Non-pigmented ciliary epithelial cell (primary cell): ENCODE data around the gene ELMO1.

Experiments
- DNase-seq: peaks from one replicate; pipeline ENCODE4 v3.0.0-alpha.2; 2010; ENCODE audit warnings: low read depth

Gene ELMO1

DNA sequence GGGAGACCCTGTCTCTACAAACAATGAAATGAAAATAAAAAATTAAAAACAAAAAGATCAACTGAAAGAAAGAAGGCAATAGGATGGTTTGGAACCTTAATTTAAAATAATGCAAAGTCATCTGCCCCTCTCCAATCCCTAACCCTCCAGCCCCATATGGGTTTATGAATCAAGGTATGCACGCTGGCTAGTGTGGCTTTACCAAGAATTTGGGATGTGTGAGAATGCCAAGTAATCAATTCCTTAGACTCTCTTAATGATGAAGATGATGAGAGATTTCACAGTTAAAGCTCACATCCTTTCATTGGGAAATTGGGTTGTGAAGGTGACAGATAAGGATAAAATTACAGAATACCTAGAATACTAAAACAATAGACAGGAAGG lies 577.3 kb downstream of the ELMO1 start:
- no peak for DNase-seq

DNA sequence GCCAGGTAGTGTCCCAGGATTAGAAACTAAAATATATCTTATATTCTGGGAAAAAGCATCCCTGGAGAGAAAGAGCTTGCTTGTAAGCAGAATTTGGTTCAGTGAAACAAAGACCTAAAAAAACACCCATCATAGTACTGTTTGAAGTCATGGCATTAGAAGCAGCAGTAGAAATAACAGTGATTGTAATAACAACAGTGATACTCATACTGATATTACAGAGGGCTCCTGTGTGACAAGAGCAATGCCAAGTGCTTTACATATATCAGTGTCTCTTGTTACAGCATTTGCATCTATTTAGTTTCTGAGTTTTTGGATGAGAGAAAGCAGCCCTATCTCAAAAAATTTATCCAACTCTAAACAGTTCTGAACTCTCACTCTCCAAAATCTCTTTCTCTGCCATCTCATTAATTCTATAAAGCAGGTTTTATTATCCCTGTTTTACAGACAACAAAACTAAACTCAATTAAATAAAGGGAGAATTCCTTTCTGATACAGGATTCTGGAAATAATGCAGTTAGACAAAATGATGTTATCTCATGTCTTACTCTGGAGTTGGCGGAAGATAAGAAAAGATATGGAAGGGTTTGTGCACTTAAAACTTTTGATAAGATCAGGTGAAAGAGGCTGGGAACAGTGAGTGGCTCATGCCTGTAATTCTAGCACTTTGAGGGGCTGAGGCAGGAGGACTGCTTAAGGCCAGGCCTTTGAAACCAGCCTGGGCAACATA lies 577.9 kb downstream of the ELMO1 start:
- no peak for DNase-seq

DNA sequence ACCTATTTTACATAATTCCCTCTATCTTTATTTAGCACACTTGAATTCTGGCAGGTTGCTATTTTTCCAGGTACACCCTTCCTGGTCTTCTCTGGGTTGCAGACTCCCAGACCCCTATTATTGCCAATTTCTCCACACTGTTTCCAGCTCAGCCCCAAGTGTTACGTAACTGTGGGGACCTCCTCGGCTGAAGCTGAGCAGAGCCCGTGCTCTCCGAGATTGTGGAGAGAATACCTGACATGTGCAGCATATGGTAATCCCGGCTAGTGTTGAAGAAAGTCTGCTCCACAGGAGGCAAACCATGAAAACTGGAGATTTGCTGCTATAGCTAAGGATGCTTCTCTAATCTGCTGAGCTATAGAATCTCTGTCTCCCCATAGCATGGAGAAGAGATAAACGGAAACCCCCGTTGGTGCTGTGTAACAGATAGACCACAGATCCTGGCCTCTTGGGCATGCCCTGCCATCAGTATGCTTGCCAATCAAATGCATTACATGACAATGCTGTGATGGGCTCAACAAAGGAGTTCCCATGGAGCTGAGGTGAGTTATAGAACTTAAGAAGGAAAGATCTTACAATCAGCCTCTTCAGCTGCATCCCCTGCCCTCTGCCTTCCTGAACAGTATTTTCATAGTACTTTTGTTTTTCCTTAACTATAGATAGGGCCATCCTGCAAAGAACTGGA lies 579.8 kb downstream of the ELMO1 start:
- DNase-seq, result no peak

DNA sequence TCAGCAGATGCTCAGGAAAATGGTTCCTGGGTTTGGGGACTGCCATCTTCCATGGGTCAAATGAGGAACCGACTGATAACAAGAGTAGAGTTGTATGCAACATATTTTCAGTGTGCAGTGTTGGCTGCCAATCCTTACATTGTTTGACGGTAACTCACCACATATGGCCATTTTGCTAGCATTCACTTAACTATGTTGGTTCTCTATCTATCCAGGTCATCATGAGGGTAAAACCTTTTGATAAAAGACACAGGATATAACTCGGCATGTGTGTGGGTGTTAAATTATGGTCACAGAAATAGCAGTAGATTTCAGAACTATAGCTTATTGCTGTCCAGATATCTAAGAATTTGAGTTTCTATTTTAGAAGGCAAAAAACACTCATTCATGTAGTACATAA lies 583.6 kb downstream of the ELMO1 start:
- no peak for DNase-seq

DNA sequence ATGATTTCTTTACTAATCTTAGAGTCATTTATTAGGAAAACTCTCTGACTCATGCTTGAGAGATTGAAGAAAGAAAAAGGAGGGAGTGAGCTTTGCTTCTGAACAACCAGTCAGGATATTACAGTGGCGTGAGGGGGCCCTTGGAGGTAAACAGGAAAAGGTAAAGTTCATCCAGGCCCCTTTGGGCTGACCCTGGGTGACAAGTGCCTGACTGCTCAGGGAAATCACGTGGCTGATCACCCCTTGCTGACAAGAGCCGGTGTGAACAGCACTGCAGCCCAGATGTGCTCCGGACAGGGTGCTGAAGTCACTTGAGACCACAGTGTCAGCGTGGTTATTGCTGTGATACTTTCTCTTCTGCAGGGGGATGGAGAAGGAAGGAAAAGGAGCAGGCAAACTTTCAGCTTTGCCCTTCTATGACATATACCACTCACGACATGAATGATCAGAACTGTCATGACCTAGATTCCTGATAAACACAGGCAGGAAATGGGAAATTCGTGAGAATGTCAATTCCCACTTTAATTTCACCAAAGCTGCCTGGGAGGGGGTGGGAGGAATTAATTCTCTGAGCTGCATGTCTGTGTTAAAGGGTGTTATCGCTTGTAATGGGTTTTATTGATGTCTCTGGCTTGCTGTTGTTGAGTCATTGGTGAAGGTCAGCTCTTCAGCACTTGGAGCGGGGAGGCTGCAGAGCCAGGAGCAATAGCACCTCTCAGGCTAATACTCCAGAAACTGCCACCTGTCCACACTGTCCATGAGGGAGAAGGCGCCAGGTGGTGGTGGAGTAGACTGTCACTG lies 584.6 kb downstream of the ELMO1 start:
- no peak for DNase-seq

DNA sequence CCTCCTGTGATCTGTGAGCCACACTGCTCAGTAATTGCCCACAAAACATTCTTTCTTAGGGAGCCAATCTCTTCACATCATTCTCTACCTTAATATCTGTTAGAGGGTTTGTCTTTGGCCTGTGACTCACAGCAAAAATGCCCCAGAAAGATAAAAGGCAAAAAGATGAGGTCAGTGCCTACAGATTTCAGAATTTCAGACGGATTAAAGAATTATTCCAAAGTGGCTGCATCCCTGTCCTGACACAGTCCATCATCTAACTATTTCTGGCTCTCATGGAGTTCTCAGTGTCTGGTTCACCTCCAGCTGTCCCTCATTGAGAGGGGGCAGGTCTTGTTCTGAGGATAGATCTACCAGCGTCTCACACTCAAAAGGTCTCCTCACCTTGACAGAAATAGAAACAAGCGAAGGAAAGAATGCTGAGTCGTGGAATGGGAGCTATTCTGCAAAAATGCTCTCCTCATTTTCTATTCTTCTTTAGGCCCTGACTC lies 585.8 kb downstream of the ELMO1 start:
- no peak for DNase-seq

DNA sequence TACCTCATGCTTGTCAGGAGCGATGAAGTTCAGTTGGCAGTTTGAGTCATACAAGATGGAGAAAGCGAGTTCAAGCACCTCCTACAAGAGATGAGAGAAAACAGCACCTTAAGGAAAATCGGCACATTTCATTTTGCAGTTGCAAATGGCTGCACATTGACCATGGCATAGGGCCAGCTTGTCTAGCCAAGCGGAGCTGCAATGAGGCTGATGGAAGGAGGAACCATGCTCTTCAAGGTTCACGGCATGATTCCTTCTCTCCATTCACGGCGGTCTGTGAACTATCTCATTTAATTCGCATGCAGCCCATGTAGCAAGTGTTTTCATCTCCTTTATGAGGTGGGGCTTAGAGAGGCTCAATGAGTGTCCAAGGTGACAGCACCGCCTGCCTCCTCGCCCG lies 587.0 kb downstream of the ELMO1 start:
- no peak for DNase-seq

DNA sequence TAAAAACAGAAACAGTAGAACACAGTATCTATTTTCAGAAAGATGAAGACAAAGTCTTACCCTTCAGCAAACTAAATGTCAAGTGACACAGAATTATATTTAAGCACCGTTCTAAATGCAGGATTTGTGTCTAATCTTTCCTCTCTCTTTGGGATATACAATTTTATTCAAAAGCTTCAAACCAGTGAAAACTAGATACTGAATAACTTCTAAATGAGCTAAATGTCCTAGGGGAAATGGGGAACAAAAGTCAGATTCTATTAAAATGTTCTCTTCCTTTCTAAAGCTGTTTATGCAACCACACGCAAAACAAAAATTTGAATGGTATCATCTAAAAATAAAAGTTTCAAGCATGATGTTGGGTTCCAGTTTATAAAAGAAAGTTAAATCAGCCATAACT lies 588.0 kb downstream of the ELMO1 start:
- DNase-seq, result no peak

DNA sequence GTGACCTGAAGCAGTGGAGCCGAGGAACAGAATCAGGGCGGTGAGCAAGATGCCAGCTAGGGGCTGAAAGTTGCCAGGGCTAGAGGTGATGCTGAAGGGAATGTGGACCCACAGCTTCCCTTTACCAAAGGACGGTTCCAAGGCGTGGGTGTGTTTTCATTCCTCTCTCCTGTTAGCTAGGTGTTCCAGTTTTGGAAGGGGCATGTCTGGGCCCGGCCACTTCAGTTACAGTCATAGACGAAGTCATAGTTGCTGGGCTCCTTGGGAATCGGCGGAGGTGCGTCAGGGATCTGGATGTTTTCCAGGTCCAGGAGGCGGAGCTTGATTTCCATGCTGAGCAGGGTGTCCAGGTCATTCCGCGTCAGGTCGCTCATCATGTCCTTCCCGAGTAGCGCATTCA lies 593.3 kb downstream of the ELMO1 start:
- no peak for DNase-seq

DNA sequence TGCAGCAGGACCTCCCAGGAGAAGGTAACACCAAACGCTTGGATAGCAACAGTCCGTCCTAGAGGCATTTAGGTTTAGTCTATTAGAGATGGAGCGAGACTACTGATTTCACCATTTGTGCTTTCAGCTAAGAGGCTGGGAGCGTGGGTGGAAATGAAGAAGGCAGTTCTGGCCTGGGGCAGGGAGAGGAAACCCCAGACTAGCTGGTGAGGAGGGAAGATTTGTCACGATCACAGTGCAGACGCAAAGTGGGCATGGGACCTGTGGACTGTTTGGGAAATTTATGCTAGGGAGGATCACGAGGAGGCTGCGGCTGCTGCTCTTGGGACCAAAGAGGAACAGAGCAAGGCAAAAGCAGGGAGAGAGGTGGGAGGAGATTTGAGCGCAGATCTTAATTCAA lies 594.0 kb downstream of the ELMO1 start:
- DNase-seq, result no peak

DNA sequence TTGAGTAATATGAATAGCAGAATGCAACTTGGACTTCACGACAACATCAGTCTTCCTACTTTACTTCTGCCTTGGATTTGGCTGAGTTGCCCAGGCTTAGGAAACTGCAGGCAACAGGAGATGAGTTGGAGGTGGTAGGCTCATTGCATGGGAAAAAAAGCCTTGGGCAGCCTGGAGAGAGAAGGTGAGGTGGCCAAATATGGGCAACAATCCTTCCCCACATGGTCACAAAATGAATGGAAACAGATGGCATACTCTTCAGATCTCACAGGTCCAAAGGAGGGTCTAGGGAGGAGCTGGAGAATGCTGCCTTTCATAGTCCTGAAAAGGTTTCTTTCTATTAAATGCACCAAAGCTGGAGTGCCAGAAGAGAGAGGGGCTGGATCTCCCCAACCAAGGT lies 595.7 kb downstream of the ELMO1 start:
- DNase-seq, result no peak

DNA sequence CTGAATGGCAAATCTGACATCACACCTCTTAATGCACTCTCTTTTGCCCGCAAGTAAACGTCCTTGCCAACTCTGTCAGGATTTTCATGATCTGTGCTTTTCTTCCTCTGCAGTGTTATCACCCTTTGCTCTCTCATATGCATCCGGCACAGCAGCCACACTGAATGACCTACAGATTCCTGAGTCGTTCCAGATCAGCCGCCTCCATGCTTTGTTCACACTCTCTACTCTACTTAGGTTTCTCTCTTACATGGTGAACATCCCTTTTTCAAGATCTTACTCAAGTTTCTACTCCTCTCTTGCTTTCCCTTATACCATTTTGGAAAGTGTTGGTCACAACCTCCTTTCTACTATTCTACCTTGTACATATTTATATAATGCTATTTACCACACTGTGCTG lies 596.6 kb downstream of the ELMO1 start:
- DNase-seq, result no peak

DNA sequence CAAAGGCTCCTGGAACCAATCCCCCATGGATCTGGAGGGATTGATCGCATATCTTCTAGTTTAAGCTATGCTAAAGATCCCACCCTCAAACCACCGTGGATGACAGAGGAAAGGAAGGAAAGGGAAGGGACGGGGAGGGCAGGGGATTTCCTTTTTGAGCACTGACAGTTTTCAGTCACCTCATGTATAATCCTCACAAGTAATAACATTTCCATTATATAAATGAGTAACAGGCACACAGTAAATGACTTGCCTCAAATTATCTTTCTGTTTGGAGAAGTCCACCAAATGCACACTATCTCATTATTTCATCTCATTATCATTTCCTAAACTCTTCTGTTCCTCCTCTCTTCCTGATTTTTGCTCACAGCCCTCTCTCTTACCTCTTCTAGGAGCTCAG lies 597.3 kb downstream of the ELMO1 start:
- no peak for DNase-seq

DNA sequence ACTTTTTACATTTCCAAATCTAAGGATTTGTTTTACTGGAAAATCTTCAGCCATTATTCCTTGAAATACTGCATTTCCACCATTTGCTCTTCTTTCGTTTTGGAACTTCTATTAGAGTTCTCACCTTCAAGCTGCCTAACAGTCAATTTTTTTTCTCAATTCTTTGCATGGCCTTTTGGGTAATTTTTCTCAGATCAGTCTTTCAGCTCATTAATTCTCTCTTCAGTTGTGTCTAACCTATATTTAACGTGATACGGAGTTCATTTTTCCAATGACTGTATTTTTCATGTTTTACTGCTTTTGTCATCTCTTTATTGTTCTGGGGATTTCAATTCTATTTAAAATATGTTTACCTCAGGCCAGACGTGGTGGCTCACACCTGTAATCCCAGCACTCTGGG lies 600.7 kb downstream of the ELMO1 start:
- no peak for DNase-seq

DNA sequence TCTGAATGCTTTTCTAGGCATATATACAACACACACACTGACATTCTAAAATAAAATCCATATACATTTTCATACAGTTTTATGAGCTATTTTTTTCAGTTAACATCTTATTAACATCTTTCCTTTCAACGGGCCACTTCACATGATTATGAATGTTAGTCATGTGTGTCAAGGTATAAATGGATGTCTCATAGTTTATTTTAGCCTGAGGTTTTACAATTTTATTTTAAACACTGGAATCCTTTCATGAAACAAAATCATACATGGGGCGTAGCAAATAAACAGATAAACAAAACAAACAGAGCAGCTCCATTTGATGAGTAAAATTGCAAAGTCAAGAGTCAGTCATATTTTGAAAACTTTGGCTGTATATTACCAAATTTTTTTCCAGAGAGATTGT lies 604.3 kb downstream of the ELMO1 start:
- DNase-seq, result no peak

DNA sequence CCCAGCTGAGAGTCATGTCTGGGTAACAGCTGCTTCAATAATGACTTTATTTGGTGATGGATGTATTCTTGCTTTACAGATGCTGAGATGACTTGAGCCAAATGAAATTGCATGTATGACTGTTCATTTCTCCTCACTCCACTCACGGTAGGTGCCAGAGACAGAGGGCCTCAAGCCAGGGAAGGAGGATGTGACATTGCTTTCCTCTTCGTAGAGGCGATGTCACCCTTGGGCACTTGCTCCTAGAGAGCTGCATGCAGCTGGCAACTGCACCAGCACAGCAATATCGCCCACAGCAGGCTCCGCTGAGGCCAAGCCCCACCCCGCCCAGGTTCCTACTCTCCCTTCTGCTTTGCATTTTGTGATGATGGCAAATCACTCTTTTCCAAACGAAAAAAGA lies 607.8 kb downstream of the ELMO1 start:
- no peak for DNase-seq

DNA sequence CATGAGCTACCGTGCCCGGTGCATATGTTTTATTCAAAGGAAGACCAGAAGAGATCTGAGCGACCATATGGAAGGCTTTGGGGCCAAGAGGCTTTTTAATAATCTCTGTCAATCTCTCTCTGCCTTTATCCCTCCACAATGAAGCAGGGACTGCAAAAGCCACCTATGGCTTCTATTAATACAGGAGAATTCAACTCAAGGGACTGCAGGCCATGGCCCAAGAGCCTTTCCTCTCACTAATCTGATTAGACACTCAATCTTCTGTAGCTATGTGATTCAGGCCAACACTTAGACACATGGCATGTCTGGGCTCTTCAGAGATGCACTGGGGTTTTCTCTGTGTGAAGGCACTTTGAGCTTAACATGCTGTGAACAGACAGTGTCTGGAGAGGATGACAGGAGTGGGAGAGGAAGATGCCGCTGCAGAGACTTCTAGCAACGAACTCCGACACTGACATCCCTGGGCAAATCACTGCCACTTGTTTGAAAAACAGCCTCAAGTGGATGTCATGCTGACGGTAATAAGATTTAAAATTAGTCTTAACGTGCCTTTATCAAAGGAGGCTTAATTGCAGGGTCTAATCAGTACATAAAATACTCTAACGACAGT lies 609.9 kb downstream of the ELMO1 start:
- DNase-seq, result no peak

DNA sequence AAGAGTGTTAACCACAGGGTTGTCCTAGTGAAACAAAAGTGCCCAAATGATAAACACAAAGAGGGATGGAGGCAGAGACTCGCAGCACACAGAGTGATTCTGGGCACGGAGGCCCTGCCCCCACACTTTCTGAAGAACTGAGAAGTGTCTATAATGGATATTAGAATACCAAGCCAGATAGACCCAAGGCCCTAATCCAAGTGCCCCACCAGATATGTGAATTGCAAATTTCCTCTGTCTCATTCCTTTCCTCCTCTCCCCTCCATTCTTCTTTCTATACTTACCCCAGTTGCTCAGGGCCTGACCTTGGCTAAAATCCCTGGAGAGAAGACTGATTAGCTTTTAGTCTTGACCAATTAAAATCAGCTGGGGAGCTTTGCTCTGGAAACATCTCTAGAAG lies 617.6 kb downstream of the ELMO1 start:
- DNase-seq, result no peak

DNA sequence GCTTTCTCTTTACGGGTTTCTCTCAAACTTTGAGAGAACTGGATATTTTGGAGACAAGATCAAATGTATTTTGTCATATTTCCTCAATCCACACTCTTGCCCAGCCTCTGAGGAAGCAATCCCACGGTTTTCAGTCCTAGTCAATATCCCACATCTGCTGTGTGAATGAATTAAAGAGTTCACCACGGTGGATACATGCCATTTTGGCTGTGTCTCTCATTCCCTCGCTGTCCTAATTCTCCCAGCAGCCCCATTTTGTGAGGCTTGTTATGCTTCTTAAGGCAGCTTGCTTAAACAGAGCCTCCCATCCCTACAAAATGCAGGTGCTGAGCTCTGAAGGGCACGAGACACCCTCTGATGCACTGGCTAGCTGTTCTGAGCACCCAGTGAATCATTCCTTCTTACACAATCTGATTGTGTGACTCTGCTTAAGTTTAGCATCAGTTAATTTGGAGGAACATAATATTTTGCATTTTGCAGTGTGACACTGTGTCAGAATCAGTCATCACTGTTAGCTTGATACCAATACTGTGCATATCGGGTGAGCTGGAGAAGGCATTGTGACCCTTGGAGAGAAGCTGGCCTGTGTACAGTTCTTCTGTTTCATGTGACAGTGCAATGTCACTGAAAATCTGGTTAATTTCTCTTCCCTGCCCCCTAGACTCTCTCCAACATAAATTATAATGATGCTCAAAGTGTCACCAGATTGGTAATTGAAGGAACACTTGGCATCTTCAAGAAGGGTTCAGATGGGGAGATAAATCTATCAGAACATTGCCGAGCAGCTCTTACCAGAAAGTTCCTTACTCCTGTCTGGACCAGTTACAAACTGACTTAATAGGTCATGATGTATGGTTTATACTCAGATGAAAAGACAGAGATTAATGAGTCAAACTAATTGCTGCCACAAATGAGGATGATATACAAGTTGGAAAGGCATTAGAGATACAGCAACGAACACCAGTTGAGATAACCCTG lies 620.6 kb downstream of the ELMO1 start:
- DNase-seq, result no peak

DNA sequence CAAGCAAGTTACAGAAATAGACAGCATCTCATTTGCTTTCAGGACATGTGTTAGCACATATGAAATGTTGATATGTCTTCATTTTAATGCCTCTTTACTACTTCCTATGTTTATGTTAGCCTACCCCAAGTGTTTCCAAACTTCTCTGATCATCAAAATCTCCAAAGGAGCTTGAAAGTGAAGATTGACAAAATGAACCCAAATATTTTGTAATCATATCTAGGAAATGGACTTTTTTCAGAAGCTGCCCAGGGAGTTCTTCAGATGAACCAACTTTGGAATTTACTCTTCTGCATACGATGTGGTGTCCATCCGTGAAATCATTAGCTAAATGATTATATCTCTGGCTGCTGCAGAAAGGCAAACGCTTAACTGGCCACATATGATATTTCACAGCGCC lies 623.2 kb downstream of the ELMO1 start:
- DNase-seq, result no peak

DNA sequence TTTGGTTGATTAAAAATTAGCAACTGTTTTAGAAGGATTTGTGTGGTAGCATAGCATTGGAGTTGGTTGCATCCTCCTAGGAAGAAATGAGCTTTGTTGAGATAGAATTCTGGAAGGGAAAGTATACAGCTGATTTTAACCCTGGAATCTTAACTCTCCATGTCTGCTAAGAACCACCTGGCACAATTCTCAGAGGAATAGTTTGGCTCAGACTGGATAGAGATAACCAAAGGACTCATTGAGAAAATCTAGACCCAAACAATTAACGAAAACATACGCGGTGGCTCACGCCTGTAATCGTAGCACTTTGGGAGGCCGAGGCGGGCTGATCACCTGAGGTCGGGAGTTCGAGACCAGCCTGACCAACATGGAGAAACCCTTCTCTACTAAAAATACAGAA lies 625.3 kb downstream of the ELMO1 start:
- DNase-seq, result no peak
